H1 (cell line): ENCODE measurements around the gene FNDC7. TPM values are rescaled to one million over a fixed set of nuclear protein-coding genes. Genes with fewer than 3 reads are reported as not detected.

Experiments used
- CTCF ChIA-PET: fragments of 300-600 bp; sonication (Branson Sonifier 250); formaldehyde crosslinking; loops from one replicate; lab custom pipeline; 2021; ENCODE audit not compliant: partially characterized antibody; lab: Charles Lee
- POLR2A ChIA-PET: fragments of 300-600 bp; sonication (Branson Sonifier 250); formaldehyde crosslinking; loops from one replicate; lab custom pipeline; 2021; ENCODE audit warnings: inconsistent platforms; ENCODE audit not compliant: partially characterized antibody; lab: Charles Lee
- DNase-seq, 2 experiments: peaks; one replicate each; pipeline versions ENCODE4 v3.0.0 to v3.0.0-alpha.2; 2010 to 2022; ENCODE audit warnings: low spot score in 2 of 2, low read depth in 1 of 2, mixed read lengths in 1 of 2
- FAIRE-seq: peaks from 2 replicates; lab custom pipeline; 2011; peaks lifted over from hg19 to GRCh38; lab: Jason Lieb, UNC
- H2AFZ ChIP-seq: 2 replicates; pipeline ENCODE4 v1.8.1; 2012; ENCODE audit warnings: low read length, inconsistent platforms
- H2AK5ac ChIP-seq: 2 replicates; pipeline ENCODE4 v1.6.1; 2013; ENCODE audit warnings: low read depth, low read length
- H2BK120ac ChIP-seq: replicated peaks from 2 replicates; pipeline ENCODE3; 2013; ENCODE audit warnings: low read depth, low read length, inconsistent platforms
- H2BK12ac ChIP-seq: 2 replicates; pipeline ENCODE4 v1.6.1; 2013; ENCODE audit warnings: low read depth, low read length
- H2BK15ac ChIP-seq: 2 replicates; pipeline ENCODE4 v1.6.1; 2013; ENCODE audit warnings: low read length
- H2BK20ac ChIP-seq: 2 replicates; pipeline ENCODE4 v1.6.1; 2013; ENCODE audit warnings: low read length
- H2BK5ac ChIP-seq: 2 replicates; pipeline ENCODE4 v1.6.1; 2013; ENCODE audit warnings: low read depth, low read length
- H3K14ac ChIP-seq: 2 replicates; pipeline ENCODE4 v1.6.1; 2013; ENCODE audit warnings: inconsistent platforms; ENCODE audit not compliant: insufficient read length
- H3K18ac ChIP-seq: 2 replicates; pipeline ENCODE4 v1.6.1; 2013; ENCODE audit warnings: low read length; ENCODE audit errors: extremely low read depth
- H3K23ac ChIP-seq: 2 replicates; pipeline ENCODE4 v1.6.1; 2013; ENCODE audit warnings: inconsistent platforms; ENCODE audit not compliant: insufficient read length
- H3K23me2 ChIP-seq: 2 replicates; pipeline ENCODE4 v1.6.1; 2013; ENCODE audit warnings: low read depth, low read length
- H3K27ac ChIP-seq: 2 replicates; pipeline ENCODE4 v1.6.1; 2011; ENCODE audit warnings: low read depth, low read length, inconsistent platforms
- H3K27me3 ChIP-seq, 4 experiments: replicated peaks in 1 of 4; 1 replicate in 1 of 4; 2 replicates in 3 of 4; pipeline versions ENCODE4 v1.6.1 to v1.8.1; 2011 to 2013; ENCODE audit warnings: low read length in 3 of 4, mild to moderate bottlenecking in 3 of 4, inconsistent platforms in 2 of 4, mixed read lengths in 2 of 4, moderate library complexity in 1 of 4; ENCODE audit not compliant: control insufficient read depth in 3 of 4, insufficient read depth in 3 of 4; ENCODE audit errors: extremely low read depth in 1 of 4
- H3K36me3 ChIP-seq, 4 experiments: 2 replicates each; pipeline versions ENCODE4 v1.6.1 to v1.8.1; 2011 to 2013; ENCODE audit warnings: mild to moderate bottlenecking in 4 of 4, low read length in 3 of 4, moderate library complexity in 2 of 4, control low read depth in 1 of 4, inconsistent platforms in 1 of 4; ENCODE audit not compliant: insufficient read depth in 4 of 4, control insufficient read depth in 2 of 4
- H3K4ac ChIP-seq: replicated peaks from 2 replicates; pipeline ENCODE3; 2013; ENCODE audit warnings: low read length, low read depth, mixed read lengths, inconsistent platforms; ENCODE audit not compliant: insufficient read length
- H3K4me1 ChIP-seq, 4 experiments: replicated peaks in 1 of 4; 1 replicate in 1 of 4; 2 replicates in 3 of 4; pipeline versions ENCODE4 v1.6.1 to v1.8.1; 2011 to 2013; ENCODE audit warnings: low read length in 3 of 4, inconsistent platforms in 2 of 4, mixed read lengths in 1 of 4; ENCODE audit not compliant: insufficient read depth in 4 of 4, control insufficient read depth in 3 of 4
- H3K4me2 ChIP-seq, 2 experiments: 2 replicates each; pipeline versions ENCODE4 v1.6.1 to v1.8.1; 2011 to 2013; ENCODE audit warnings: low read depth in 2 of 2, low read length in 2 of 2, control low read depth in 1 of 2, inconsistent platforms in 1 of 2, mild to moderate bottlenecking in 1 of 2; ENCODE audit not compliant: insufficient read depth in 1 of 2
- H3K4me3 ChIP-seq, 4 experiments: fragments of 200-600, 300-600 bp in 1 of 4; sonication (generic), shearing (Covaris generic), sonication (Bioruptor Twin) in 1 of 4; 2 replicates each; pipeline versions ENCODE4 v1.5.1 to v1.8.1; 2011 to 2016; ENCODE audit warnings: low read length in 4 of 4, low read depth in 3 of 4, control low read depth in 2 of 4, inconsistent platforms in 2 of 4, mild to moderate bottlenecking in 2 of 4, mixed read lengths in 1 of 4, moderate library complexity in 1 of 4; ENCODE audit not compliant: insufficient read depth in 2 of 4; ENCODE audit errors: extremely low read depth in 1 of 4
- H3K56ac ChIP-seq: replicated peaks from 2 replicates; pipeline ENCODE3; 2013; ENCODE audit warnings: low read depth, mild to moderate bottlenecking, mixed read lengths, low read length, inconsistent platforms; ENCODE audit not compliant: insufficient read length
- H3K79me1 ChIP-seq: 2 replicates; pipeline ENCODE4 v1.6.1; 2013; ENCODE audit warnings: low read depth, low read length, control low read depth
- H3K79me2 ChIP-seq, 2 experiments: 2 replicates each; pipeline versions ENCODE4 v1.6.1 to v1.8.1; 2012 to 2013; ENCODE audit warnings: low read length in 2 of 2, mild to moderate bottlenecking in 2 of 2, inconsistent platforms in 1 of 2; ENCODE audit not compliant: insufficient read depth in 2 of 2, control insufficient read depth in 1 of 2
- H3K9ac ChIP-seq, 4 experiments: replicated peaks in 1 of 4; 1 replicate in 1 of 4; 2 replicates in 3 of 4; pipeline versions ENCODE4 v1.6.1 to v1.8.1; 2011 to 2013; ENCODE audit warnings: low read depth in 3 of 4, low read length in 3 of 4, control low read depth in 2 of 4, mild to moderate bottlenecking in 2 of 4, moderate library complexity in 2 of 4, inconsistent platforms in 1 of 4; ENCODE audit errors: extremely low read depth in 1 of 4
- H3K9me3 ChIP-seq, 2 experiments: 2 replicates each; pipeline versions ENCODE4 v1.6.1 to v1.8.1; 2012 to 2013; ENCODE audit warnings: mild to moderate bottlenecking in 2 of 2, moderate library complexity in 2 of 2, control low read depth in 1 of 2, inconsistent platforms in 1 of 2, low read depth in 1 of 2, low read length in 1 of 2, mixed read lengths in 1 of 2; ENCODE audit not compliant: insufficient read depth in 2 of 2
- H4K20me1 ChIP-seq, 2 experiments: replicated peaks in 1 of 2; 2 replicates each; pipeline versions ENCODE3 to v1.8.1; 2011 to 2013; ENCODE audit warnings: inconsistent platforms in 2 of 2, low read length in 2 of 2, mild to moderate bottlenecking in 1 of 2; ENCODE audit not compliant: insufficient read depth in 2 of 2, control insufficient read depth in 1 of 2
- H4K5ac ChIP-seq: 2 replicates; pipeline ENCODE4 v1.6.1; 2013; ENCODE audit warnings: low read length, low read depth, mixed read lengths, inconsistent platforms; ENCODE audit not compliant: insufficient read length
- H4K8ac ChIP-seq: 2 replicates; pipeline ENCODE4 v1.8.0; 2013; ENCODE audit warnings: mild to moderate bottlenecking, moderate library complexity, low read length, inconsistent platforms; ENCODE audit not compliant: insufficient read depth; ENCODE audit errors: extremely low read depth
- H4K91ac ChIP-seq: replicated peaks from 2 replicates; pipeline ENCODE3; 2013; ENCODE audit warnings: low read length, mixed read lengths, inconsistent platforms; ENCODE audit not compliant: insufficient read length
- CHD2 ChIP-seq: IDR thresholded peaks from 2 replicates; pipeline ENCODE4 v1.6.1; 2012; ENCODE audit warnings: low read length, improper control_type of control experiment
- EGR1 ChIP-seq: IDR thresholded peaks from 2 replicates; pipeline ENCODE4 v1.6.1; 2011; ENCODE audit warnings: low read depth, low read length, borderline replicate concordance
- HDAC2 ChIP-seq, 2 experiments: fragments of 300-600 bp in 1 of 2; sonication (generic) in 1 of 2; IDR thresholded peaks; 2 replicates each; pipeline ENCODE4 v1.6.1; 2011 to 2012; ENCODE audit warnings: low read depth in 2 of 2, low read length in 2 of 2, mild to moderate bottlenecking in 2 of 2, moderate library complexity in 2 of 2, borderline replicate concordance in 1 of 2, inconsistent platforms in 1 of 2
- POLR2A ChIP-seq, 2 experiments: IDR thresholded peaks; 1 replicate in 1 of 2; 2 replicates in 1 of 2; pipeline ENCODE4 v1.6.1; 2011; ENCODE audit warnings: low read depth in 2 of 2, low read length in 2 of 2, mild to moderate bottlenecking in 2 of 2; ENCODE audit errors: control extremely low read depth in 1 of 2
- RNF2 ChIP-seq: fragments of 200-900, 300-1000 bp; sonication (generic); IDR thresholded peaks from 2 replicates; pipeline ENCODE4 v1.7.1; 2016; ENCODE audit warnings: borderline replicate concordance, low read depth, mild to moderate bottlenecking, antibody characterized with exemption, low read length; ENCODE audit not compliant: poor library complexity, severe bottlenecking; ENCODE audit errors: missing control alignments
- RXRA ChIP-seq: IDR thresholded peaks from 2 replicates; pipeline ENCODE4 v1.6.1; 2011; ENCODE audit warnings: low read depth, mild to moderate bottlenecking, low read length, moderate library complexity; ENCODE audit not compliant: insufficient read depth
- SP1 ChIP-seq: IDR thresholded peaks from 2 replicates; pipeline ENCODE4 v1.6.1; 2011; ENCODE audit warnings: low read depth, low read length
- SRF ChIP-seq: IDR thresholded peaks from 2 replicates; pipeline ENCODE4 v1.6.1; 2011; ENCODE audit warnings: mild to moderate bottlenecking, low read depth, low read length, moderate library complexity
- polyA plus RNA-seq, 7 experiments: library from polyadenylated mRNA; depleted of rRNA in 3 of 7; stranded (reverse) in 5 of 7; unstranded in 2 of 7; fragments of >200 nt in 5 of 7; fragments of 200-250 nt in 2 of 7; gene quantifications; 1 replicate in 5 of 7; 2 replicates in 1 of 7; 4 replicates in 1 of 7; pipeline versions ENCODE4 v1.2.1 to v1.2.3, GENCODE V29; 2011 to 2013; ENCODE audit warnings: missing spikeins in 2 of 7, mixed read lengths in 2 of 7
- total RNA-seq: library from RNA; stranded (reverse); fragmentation: NEBNext Ultra II Directional; extraction: Animal tissue kit (Norgen Biotek cat#: 25700); gene quantifications from 2 replicates; pipeline ENCODE4 v1.2.1, GENCODE V29; 2021

Gene FNDC7
- total and polyA plus RNA-seq, 2 of the 8 experiments (the other 6 are each of a cell fraction or from before 2014, with no cell fraction given) = 0.13 to 0.20 TPM

- CTCF ChIA-PET = no interaction called here
These were observed 65.1 kb downstream of the FNDC7 start for GRCh38 chr1:108777839-108778238.

More at GRCh38 chr1:108777839-108778238, 65.1 kb downstream of the FNDC7 start:
- H4K20me1 ChIP-seq = no peaks in the 10 kb centered on the region
- H3K4me2 ChIP-seq = no peak overlapping the region
- H3K23me2 ChIP-seq = no peaks in the 10 kb centered on the region
- H2BK15ac ChIP-seq = no peak overlapping the region
- no peak overlapping the region for H2AK5ac ChIP-seq
- H3K4me3 ChIP-seq = no peak overlapping the region
- H3K9me3 ChIP-seq = no peaks in the 10 kb centered on the region
- no peak for DNase-seq
- no peak overlapping the region for H4K91ac ChIP-seq
- H2BK5ac ChIP-seq = no peak overlapping the region
- no peak overlapping the region for H4K5ac ChIP-seq
- no peak overlapping the region for H3K23ac ChIP-seq
- no peaks in the 10 kb centered on the region for H3K79me2 ChIP-seq
- no peak overlapping the region for H2BK120ac ChIP-seq
- H3K56ac ChIP-seq = no peak overlapping the region
- POLR2A ChIA-PET = no interaction called here
- H3K4me1 ChIP-seq = no peaks in the 10 kb centered on the region
- TF ChIP-seq POLR2A (IDR thresholded peaks at IDR 0.05; ENCODE audit: control extremely low read depth in 1 of 2, low read depth in 2 of 2, low read length in 2 of 2) = no peak
- no peak for TF ChIP-seq CHD2
- no peak for TF ChIP-seq RNF2
- no peak for TF ChIP-seq EGR1
- TF ChIP-seq SRF = no peak
- TF ChIP-seq SP1 = no peak
- no peak for TF ChIP-seq HDAC2 (IDR thresholded peaks at IDR 0.05; ENCODE audit: borderline replicate concordance in 1 of 2, low read depth in 2 of 2, low read length in 2 of 2)
- no peak for TF ChIP-seq RXRA
- H4K8ac ChIP-seq = no peak overlapping the region
- H3K4ac ChIP-seq = no peak overlapping the region
- H3K36me3 ChIP-seq = peaks cover 0 to 40% (median 15%) of the 10 kb centered on the region in 4 experiments; a peak in 4 of 8 replicates
- no peaks in the 10 kb centered on the region for H3K27me3 ChIP-seq
- no peak overlapping the region for H2BK12ac ChIP-seq
- no peak overlapping the region for H2BK20ac ChIP-seq
- no peak overlapping the region for H3K9ac ChIP-seq
- FAIRE-seq = no peak
- H2AFZ ChIP-seq = no peak overlapping the region
- no peak overlapping the region for H3K14ac ChIP-seq
- H3K27ac ChIP-seq = no peak overlapping the region
- no peaks in the 10 kb centered on the region for H3K79me1 ChIP-seq
- no peak overlapping the region for H3K18ac ChIP-seq
